NCI-H82 (cell line): ENCODE results near the gene MOB2.
"Not testable (repeated sequence)": the region's sequence is repeated elsewhere in the genome, so short reads cannot be mapped to it uniquely, and the experiment has no call there.

Source experiments
- DNase-seq: peaks from one replicate; lab custom pipeline; 2025; lab: John Stamatoyannopoulos, UW

The MOB2 gene

GRCh38 chr11:1440066-1440465, 46.5 kb downstream of the MOB2 start:
- DNase-seq, result no peak

GRCh38 chr11:1439341-1439740, 47.2 kb downstream of the MOB2 start:
- DNase-seq, result no peak

DNA sequence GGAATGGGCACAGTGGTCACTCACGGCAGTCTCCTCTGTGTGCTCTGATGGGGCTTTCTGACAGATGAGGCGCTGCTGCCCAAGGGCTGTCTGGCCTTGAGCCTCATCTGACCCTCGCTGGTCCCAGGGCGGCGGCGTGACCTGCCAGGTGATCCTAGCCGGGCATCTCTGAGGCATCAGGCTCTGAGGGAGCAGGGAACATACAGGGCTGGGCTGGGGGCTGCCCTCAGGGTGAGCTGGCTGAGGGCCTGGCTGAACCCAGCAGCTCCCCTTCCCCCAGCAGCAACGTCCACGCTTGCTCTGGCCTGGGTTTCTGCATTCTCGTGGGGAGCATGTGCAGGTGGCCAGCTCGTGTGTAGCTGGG, 47.6 kb downstream of the MOB2 start:
- no peak for DNase-seq

DNA sequence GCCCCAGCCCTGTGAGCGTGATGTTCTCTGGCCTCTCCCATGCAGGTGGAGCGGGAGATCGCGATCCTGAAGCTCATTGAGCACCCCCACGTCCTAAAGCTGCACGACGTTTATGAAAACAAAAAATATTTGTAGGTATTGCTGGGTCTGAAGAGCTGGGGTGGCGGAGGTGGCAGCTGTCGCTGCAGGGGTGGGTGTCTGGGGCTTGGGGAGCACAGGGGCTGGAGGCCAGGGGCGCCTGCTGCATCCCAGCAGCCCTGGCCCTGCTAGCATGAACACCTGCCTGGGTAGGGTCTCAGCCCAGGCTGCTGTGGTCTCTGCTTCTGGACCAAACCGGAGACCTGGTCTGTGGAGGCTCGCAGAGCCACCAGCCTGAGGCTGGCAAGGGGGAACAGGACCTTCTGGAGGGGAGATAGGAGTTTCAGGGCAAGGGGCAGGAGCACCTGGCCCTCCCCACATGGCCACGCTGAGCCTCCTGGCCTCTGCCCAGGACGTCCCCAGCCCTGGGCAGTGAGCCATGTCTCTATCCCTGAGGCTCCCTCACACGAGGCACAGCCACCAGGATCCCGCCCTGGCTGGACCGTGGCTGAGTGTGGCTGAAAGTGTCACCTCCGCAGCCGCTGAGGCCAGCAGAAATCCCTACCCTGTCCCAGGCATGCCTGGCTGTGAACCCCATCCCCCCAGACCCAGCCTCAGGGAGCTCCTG, 48.2 kb downstream of the MOB2 start:
- DNase-seq, result no peak

DNA sequence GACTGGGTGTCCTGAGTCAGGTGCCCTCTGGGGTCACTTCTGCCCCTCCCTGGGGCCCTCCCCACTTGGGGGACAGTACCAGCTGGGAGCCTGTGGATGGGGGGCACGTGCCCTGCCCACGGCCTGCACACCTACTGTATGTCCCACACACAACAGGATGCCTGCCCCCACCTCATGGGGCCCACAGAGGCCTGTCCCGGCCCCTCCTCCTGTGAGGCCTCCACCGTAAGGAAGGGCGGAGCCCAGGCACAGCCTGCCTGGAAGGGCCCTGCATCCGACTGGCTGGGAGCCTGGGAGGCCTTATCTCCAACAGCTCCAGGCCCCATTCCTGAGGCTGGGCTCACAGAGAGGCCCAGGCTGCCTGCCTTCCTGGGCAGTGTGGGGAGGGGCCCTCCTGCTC, 49.1 kb downstream of the MOB2 start:
- DNase-seq, result no peak

- no peak for DNase-seq
Measured at GRCh38 chr11:1436468-1437039, 50.0 kb downstream of the MOB2 start.

GRCh38 chr11:1435820-1436467, 50.6 kb downstream of the MOB2 start:
- peak; percentile 26 for DNase-seq

- not testable (repeated sequence) for DNase-seq
Measured at GRCh38 chr11:1435479-1435819, 51.1 kb downstream of the MOB2 start.

DNA sequence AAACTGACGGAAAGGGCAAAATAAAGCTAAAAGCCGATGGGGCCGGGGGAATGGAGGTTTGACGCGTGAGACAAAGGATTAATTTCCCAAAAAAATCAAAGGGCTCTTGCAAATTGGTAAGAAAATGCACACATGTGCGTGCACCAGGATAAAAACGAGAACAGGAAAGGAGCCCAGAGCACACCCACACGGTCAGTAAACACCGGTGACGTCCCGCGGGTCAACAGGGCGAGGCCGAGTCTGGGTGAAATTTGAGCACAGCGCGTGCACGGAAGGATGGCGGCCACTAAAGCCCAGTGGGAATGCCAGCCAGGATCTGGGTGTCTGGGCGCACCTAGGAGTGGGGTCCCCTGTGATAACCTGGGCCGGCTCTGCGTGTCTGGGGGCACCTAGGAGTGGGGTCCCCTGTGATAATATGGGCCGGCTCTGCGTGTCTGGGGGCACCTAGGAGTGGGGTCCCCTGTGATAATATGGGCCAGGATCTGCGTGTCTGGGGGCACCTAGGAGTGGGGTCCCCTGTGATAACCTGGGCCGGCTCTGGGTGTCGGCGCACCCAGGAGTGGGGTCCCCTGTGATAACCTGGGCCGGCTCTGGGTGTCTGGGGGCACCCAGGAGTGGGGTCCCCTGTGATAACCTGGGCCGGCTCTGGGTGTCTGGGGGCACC, 52.5 kb downstream of the MOB2 start:
- no peak for DNase-seq

GRCh38 chr11:1433568-1433967, 53.0 kb downstream of the MOB2 start:
- DNase-seq, result no peak

DNA sequence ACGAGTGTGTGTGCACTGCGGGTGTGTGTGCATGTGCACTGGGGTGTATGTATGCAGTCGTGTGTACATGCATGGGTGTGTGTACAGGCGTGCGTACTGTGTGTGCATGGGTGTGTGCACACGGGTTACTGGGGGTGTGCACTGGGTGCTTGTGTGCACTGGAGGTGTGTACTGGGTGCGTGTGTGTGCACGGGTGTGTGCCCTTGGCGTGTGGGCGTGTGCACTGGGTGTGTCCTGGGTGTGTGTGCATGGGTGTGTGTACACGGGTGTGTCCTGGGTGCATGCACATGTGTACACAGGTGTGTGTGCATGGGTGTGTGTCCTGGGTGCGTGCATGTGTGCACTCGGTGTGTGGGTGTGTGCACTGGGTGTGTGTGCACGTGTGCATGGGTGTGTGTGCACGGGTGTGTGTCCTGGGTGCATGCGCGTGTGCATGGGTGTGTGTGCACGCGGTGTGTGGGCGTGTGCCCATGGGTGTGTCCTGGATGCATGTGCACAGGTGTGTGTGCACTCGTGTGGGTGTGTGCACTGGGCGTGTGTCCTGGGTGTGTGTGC, 57.7 kb downstream of the MOB2 start:
- no peak for DNase-seq

- DNase-seq, result no peak
Measured at GRCh38 chr11:1425439-1425838, 61.1 kb downstream of the MOB2 start.

DNA sequence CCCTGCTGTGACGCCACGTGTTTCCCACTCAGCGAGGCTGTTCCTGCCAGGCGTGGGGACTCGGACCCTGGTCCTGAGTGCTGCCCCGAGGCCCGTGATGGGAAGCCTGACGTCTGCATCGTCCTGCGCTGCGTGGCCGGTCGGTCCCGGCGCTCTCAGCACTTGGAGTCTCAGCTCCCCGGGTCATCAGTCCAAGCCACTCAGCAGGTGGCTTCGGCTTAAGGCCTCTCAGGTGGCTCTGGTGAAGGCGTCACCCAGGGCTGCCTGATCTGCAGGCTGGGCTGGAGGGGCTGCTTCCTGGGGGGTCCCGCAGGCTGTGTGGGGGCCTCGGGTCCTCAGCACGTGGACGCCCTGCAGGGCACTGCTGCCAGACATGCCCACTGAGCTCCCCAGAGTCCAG, 61.6 kb downstream of the MOB2 start:
- no peak for DNase-seq

DNA sequence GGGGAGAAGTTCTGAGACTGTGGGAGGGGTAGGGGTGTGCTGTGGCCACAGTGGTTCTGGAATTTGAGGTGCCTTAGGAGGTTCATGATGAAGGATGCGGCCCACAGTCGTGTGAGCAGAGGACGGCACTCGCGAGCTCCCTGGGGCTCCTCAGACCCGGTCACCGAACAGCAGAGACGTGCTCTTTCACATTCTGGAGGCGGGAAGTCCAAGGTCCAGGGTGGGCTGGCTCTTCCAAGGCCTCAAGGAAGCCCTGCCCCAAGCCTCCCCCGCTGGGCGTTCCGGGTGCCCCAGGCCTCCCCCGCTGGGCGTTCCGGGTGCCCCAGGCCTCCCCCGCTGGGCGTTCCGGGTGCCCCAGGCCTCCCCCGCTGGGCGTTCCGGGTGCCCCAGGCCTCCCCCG, 63.2 kb downstream of the MOB2 start:
- not testable (repeated sequence) for DNase-seq

DNA sequence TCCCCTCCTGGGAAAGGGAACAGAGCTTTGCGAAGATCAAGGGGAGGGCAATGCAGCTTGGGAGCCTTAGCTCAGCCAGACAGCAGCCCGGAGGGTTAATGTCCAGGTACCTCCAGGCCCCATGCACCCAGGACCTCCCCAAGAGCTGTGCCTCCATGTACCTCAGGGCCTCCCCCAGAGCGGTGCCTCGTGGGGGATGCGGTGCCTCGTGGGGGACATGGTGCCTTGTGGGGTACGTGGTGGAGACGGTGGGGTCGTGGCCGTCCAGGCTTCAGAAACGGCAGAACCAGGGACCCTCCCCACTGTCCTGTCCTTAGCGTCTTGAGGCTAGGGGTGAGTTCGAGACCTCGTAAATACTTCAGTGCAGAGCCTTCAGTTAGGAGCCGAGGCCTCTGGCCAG, 63.6 kb downstream of the MOB2 start:
- DNase-seq, result no peak

- DNase-seq, result no peak
Measured at GRCh38 chr11:1422481-1422880, 64.1 kb downstream of the MOB2 start.

- DNase-seq, result no peak
Measured at GRCh38 chr11:1421291-1421690, 65.3 kb downstream of the MOB2 start.

DNA sequence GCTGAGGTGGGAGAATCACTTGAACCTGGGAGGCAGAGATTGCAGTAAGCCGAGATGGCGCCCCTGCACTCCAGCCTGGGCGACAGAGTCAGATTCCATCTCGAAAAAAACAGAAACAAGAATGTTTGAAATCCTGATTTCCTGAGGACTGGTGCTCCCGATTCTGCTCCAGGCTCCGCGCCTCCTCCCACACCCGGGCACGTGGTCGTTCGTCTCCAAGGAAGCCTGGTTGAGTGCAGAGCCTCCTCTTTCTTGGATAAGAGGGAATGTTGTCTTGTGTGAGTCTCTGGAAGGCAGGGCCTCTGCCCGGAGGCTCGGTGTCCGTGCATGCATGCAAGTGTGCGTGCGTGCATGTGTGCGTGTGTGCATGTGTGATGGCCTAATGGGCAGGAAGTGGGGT, 66.8 kb downstream of the MOB2 start:
- DNase-seq, result no peak
